Nephron (organoid): ENCODE data around the gene BRME1.

Source experiments
- H3K27ac Mint-ChIP-seq, 3 experiments: 2 replicates each; pipeline ENCODE4 v1.8.0; 2020; ENCODE audit warnings: mixed read lengths in 3 of 3, mild to moderate bottlenecking in 2 of 3, moderate library complexity in 1 of 3
- H3K27me3 Mint-ChIP-seq: 2 replicates; pipeline ENCODE4 v1.8.0; 2021; ENCODE audit warnings: low read depth, mild to moderate bottlenecking, moderate library complexity, mixed read lengths
- H3K36me3 Mint-ChIP-seq: 2 replicates; pipeline ENCODE4 v1.8.0; 2020; ENCODE audit warnings: low read depth, mixed read lengths
- H3K4me1 Mint-ChIP-seq: 2 replicates; pipeline ENCODE4 v1.8.0; 2020; ENCODE audit warnings: mixed read lengths
- H3K4me3 Mint-ChIP-seq, 3 experiments: 2 replicates each; pipeline ENCODE4 v1.8.0; 2020; ENCODE audit warnings: mild to moderate bottlenecking in 3 of 3, mixed read lengths in 3 of 3, moderate library complexity in 2 of 3
- H3K9me3 Mint-ChIP-seq: 2 replicates; pipeline ENCODE4 v1.8.0; 2020; ENCODE audit warnings: mixed read lengths
- CTCF ChIP-seq, 3 experiments: fragments of 200-600 bp; sonication (generic); IDR thresholded peaks; one replicate each; pipeline ENCODE4 v1.5.0; 2021; ENCODE audit warnings: antibody characterized with exemption in 3 of 3; ENCODE audit not compliant: unreplicated experiment in 3 of 3

The BRME1 gene

DNA sequence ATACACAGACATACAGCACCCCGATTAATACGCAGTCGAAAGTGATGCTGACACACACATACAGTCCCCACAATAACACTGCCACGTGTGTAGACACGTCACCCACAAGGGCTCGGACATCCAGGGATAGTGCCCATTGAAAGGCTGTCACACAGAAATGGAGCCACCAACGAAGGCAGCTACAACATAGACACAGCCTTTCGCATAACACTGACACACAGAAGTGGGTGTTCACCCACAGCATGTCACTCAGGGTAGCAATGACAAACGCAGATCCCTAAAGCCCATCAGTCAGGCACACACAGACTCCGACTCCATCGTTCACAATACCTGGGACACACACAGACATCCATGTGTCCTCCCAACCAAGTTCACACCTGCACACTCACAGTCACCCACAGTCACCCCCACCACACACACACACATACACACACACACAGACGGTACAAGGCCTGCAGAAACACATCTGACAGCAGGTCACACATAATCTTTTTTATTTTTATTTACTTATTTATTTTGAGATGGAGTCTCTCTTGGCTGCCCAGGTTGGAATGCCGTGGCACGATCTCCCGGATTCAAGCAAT lies 39.4 kb downstream of the BRME1 start:
- Mint-ChIP-seq H3K36me3 (no peaks in the 10 kb centered on the region), H3K4me3 (peak overlapping the region; percentile 84 to 93 (median 91)), H3K9me3 (no peaks in the 10 kb centered on the region), H3K27me3 (peaks cover 5% of the 10 kb centered on the region), H3K27ac (peak overlapping the region; percentile 68 to 92 (median 81)), H3K4me1 (peaks cover 61% of the 10 kb centered on the region)
- no peak for TF ChIP-seq CTCF (IDR thresholded peaks at IDR 0.05; ENCODE audit: unreplicated experiment in 3 of 3)

DNA sequence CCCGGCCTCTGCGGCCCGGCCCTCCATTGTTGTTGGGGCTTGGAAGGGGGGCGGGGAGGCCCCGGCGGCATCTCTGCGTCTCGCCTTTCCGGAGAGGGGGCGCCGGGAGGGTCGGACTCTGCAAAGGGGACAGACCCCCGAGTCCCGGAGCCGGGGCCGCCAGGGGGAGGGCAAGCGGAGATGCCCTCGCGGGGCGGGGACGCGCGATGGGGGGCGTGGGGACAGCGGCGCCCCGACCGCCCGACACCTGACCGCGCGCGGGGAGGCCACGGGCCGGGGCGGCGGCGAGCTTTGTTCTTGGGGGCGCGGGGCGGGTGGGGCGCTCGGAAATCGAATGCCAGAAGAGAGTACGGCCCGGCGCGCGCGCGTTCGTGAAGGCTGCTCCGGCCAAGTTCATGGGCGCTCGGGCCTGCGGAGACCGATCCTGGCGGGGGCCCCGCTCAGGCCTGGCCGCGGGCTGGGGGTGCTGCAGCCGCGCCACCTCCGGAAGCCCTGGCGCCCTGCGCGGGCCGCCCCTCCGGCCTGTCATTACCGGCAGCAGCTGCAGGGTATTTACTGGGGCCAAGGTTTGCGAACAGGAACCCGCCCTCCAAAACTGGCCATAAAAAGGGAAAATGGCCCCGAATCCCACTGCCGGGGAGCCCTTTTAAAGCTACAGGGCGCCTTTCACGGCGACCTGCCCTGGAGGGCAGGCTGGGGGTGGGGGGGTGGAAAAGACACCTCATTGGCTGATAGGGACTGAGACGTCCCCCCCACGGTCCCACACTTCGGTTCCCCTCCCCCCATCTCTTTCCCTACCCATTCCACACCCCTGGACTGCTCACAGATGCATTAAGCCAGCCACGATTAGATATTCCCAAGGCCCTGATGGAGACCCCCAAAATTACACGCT lies 40.1 kb downstream of the BRME1 start:
- no peaks in the 10 kb centered on the region for H3K9me3 Mint-ChIP-seq
- peak overlapping the region; percentile 84 to 93 (median 91) for H3K4me3 Mint-ChIP-seq
- H3K27ac Mint-ChIP-seq = peak overlapping the region; percentile 68 to 92 (median 81)
- no peaks in the 10 kb centered on the region for H3K36me3 Mint-ChIP-seq
- no peak for TF ChIP-seq CTCF (IDR thresholded peaks at IDR 0.05; ENCODE audit: unreplicated experiment in 3 of 3)
- peaks cover 5% of the 10 kb centered on the region for H3K27me3 Mint-ChIP-seq
- peaks cover 61% of the 10 kb centered on the region for H3K4me1 Mint-ChIP-seq

DNA sequence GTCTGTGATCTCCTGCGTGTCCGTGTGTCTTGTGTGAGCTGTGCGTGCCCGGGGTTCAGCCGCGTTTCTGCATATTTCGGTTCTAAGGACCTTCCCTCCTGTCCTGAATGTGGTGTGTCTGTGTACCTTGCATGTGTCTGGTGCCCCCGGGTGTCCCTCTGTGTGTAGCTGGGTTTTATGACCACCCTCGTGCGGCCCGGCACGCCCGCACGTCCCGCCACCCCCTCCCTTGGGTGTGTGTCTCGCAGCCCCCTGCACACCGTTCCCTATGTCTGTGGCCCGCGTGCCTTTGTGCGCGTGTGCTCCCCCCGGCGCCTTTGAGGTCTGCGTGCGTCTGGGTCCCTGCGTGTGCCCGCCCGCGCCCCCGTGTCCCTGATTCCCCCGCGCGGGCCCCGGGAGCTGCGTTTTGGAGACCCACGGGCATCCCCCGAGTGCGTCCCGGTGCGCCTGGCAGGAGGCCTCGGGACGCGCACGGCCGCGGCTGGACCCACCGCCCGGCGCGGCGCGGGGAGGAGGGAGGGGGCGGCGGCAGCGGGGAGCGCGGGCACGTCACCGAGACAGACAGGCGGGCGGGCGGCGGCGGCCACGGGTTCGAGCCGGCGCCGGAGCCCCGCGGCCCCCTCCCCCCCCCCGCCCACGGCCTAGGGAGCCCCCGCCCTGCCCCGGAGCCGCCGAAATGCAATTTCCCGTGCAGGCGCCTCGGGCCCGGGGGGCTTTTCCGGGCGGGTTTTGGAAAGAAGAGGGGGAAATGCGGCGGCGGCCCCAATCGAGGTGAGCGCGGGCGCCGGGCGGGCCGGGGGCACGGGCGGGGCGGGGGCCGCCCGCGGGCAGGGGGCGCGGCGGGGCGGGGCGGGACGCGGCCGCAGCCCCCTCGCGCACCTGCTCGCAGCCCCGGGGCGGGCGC lies 41.0 kb downstream of the BRME1 start:
- peak overlapping the region; percentile 83 to 93 (median 92) for H3K4me3 Mint-ChIP-seq
- peak overlapping the region; percentile 83 to 95 (median 90) for H3K27ac Mint-ChIP-seq
- no peak for TF ChIP-seq CTCF (IDR thresholded peaks at IDR 0.05; ENCODE audit: unreplicated experiment in 3 of 3)
- peaks cover 5% of the 10 kb centered on the region for H3K27me3 Mint-ChIP-seq
- no peaks in the 10 kb centered on the region for H3K36me3 Mint-ChIP-seq
- peaks cover 61% of the 10 kb centered on the region for H3K4me1 Mint-ChIP-seq
- no peaks in the 10 kb centered on the region for H3K9me3 Mint-ChIP-seq

DNA sequence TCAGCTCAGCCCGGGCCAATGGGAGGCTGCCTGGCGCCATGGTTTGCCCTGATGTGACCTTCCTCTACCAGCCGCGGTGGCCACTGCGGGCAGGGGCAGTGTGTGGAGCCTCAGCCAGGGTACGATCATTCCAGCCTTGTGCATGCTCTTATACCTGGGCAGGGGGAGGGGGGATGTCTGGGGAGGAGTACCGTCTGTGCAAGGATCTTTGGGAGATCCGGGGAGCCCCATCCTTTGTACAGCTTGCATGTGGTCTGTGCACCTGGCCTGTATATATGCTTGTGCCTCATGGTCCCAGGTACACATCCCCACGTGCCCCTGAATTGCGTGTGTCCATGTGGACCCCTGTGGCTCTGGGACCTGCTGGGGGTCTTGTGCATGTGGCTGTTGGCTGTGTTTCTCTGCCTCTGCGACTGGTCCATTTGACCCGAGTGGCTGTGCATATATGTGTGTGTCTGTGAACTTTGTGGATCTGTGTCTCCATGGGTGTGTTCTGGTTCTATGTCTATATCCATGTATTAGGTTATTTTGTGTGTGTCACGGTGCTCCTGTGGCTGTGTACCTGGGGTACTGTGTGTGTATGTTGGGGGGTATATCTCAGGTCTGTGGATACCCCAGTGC lies 41.8 kb downstream of the BRME1 start:
- Mint-ChIP-seq H3K27me3 (peaks cover 5% of the 10 kb centered on the region), H3K4me1 (peaks cover 53% of the 10 kb centered on the region), H3K4me3 (peak overlapping the region; percentile 83 to 93 (median 92)), H3K27ac (peak overlapping the region; percentile 83 to 95 (median 90)), H3K9me3 (no peaks in the 10 kb centered on the region), H3K36me3 (no peaks in the 10 kb centered on the region)
- no peak for TF ChIP-seq CTCF (IDR thresholded peaks at IDR 0.05; ENCODE audit: unreplicated experiment in 3 of 3)

GRCh38 chr19:13861714-13862531 lies 44.0 kb downstream of the BRME1 start:
- peak overlapping the region; percentile 93 to 98 (median 94) for H3K27ac Mint-ChIP-seq
- peak overlapping the region; percentile 79 to 81 (median 80) for H3K4me3 Mint-ChIP-seq
- H3K9me3 Mint-ChIP-seq = no peaks in the 10 kb centered on the region
- H3K27me3 Mint-ChIP-seq = peaks cover 5% of the 10 kb centered on the region
- H3K4me1 Mint-ChIP-seq = peaks cover 36% of the 10 kb centered on the region
- TF ChIP-seq CTCF (IDR thresholded peaks at IDR 0.05; ENCODE audit: unreplicated experiment in 3 of 3) = peak; percentile 96 to 99 (median 97)
- no peaks in the 10 kb centered on the region for H3K36me3 Mint-ChIP-seq
